Suprapubic skin (tissue), 4 donors: ENCODE results near the gene PRR11. TPM values are rescaled to one million over a fixed set of nuclear protein-coding genes. Genes with fewer than 3 reads are reported as not detected.
"Not testable (repeated sequence)": the region's sequence is repeated elsewhere in the genome, so short reads cannot be mapped to it uniquely, and the experiment has no call there.

Experiments used
- DNase-seq, 2 donors: peaks; one replicate each; pipeline ENCODE4 v3.0.0-alpha.2; 2019; ENCODE audit warnings: low spot score in 2 of 2
- H3K27ac ChIP-seq: fragments of 200-600 bp; sonication (generic); one replicate; pipeline ENCODE4 v1.5.1; 2019
- H3K27me3 ChIP-seq: fragments of 200-600 bp; sonication (generic); one replicate; pipeline ENCODE4 v1.5.1; 2019
- H3K36me3 ChIP-seq: fragments of 200-600 bp; sonication (generic); one replicate; pipeline ENCODE4 v1.5.1; 2019
- H3K4me1 ChIP-seq: fragments of 200-600 bp; sonication (generic); one replicate; pipeline ENCODE4 v1.5.1; 2019
- H3K4me3 ChIP-seq: fragments of 200-600 bp; sonication (generic); one replicate; pipeline ENCODE4 v1.5.1; 2019; ENCODE audit warnings: mild to moderate bottlenecking
- H3K9me3 ChIP-seq: fragments of 200-600 bp; sonication (generic); one replicate; pipeline ENCODE4 v1.5.1; 2019
- CTCF ChIP-seq, 2 donors: fragments of 200-600 bp in 1 of 2; fragments of 450-650 bp in 1 of 2; sonication (generic) in 1 of 2; IDR thresholded peaks; one replicate each; pipeline ENCODE4 v1.5.1; 2016 to 2019; ENCODE audit warnings: antibody characterized with exemption in 2 of 2, mild to moderate bottlenecking in 1 of 2, moderate library complexity in 1 of 2
- EP300 ChIP-seq: sonication (generic); formaldehyde crosslinking; IDR thresholded peaks from one replicate; pipeline ENCODE4 v1.6.1; 2017; ENCODE audit warnings: antibody characterized with exemption
- POLR2A ChIP-seq, 2 donors: fragments of 450-650 bp; IDR thresholded peaks; one replicate each; pipeline ENCODE4 v1.6.1; 2017; ENCODE audit warnings: antibody characterized with exemption in 2 of 2, mild to moderate bottlenecking in 2 of 2, moderate library complexity in 2 of 2
- POLR2AphosphoS5 ChIP-seq, 3 donors: sonication (generic); formaldehyde crosslinking; IDR thresholded peaks; one replicate each; pipeline ENCODE4 v1.6.1; 2017; ENCODE audit warnings: antibody characterized with exemption in 3 of 3
- WGBS: methylation state at CpG from one replicate; pipeline ENCODE4 v1.1.5; 2018; 5-methylcytosine and 5-hydroxymethylcytosine counted together
- total RNA-seq, 4 donors: library from RNA; depleted of rRNA; stranded (reverse); fragments of >200 nt; gene quantifications; one replicate each; pipeline ENCODE4 v1.1.0, GENCODE V29; 2016

The PRR11 gene
- total RNA-seq, 4 donors from 2014 or later, result 2.8 to 7.0 (median 4.4) TPM

GRCh38 chr17:59178266-59178985 lies 22.9 kb downstream of the PRR11 start:
- Histone ChIP-seq H3K4me3 (no peak overlapping the region), H3K27me3 (no peaks in the 10 kb centered on the region), H3K4me1 (no peaks in the 10 kb centered on the region), H3K27ac (no peak overlapping the region), H3K9me3 (no peaks in the 10 kb centered on the region), H3K36me3 (no peaks in the 10 kb centered on the region)
- WGBS, result 82% methylated on average over 7 of the region's 7 CpGs
- DNase-seq, result no peak
- TF ChIP-seq EP300 (no peak), CTCF (IDR thresholded peaks at IDR 0.05) (no peak), POLR2AphosphoS5 (IDR thresholded peaks at IDR 0.05) (no peak)

- not testable (repeated sequence) for H3K27me3 ChIP-seq, H3K27ac ChIP-seq, DNase-seq, H3K4me3 ChIP-seq, H3K9me3 ChIP-seq, H3K4me1 ChIP-seq, H3K36me3 ChIP-seq
- WGBS, result 90% methylated on average over 11 of the region's 11 CpGs
Observed at GRCh38 chr17:59179601-59180000, 24.1 kb downstream of the PRR11 start.

GRCh38 chr17:59180626-59181025 lies 25.1 kb downstream of the PRR11 start:
- TF ChIP-seq POLR2A (IDR thresholded peaks at IDR 0.05), result no peak
- no peak for TF ChIP-seq EP300
- TF ChIP-seq POLR2AphosphoS5 (IDR thresholded peaks at IDR 0.05), result no peak
- TF ChIP-seq CTCF (IDR thresholded peaks at IDR 0.05), result no peak
- H3K4me3 ChIP-seq, result no peak overlapping the region
- no peaks in the 10 kb centered on the region for H3K4me1 ChIP-seq
- no peaks in the 10 kb centered on the region for H3K36me3 ChIP-seq
- WGBS, result 100% methylated on average over 9 of the region's 9 CpGs
- no peaks in the 10 kb centered on the region for H3K9me3 ChIP-seq
- H3K27me3 ChIP-seq, result no peaks in the 10 kb centered on the region
- no peak overlapping the region for H3K27ac ChIP-seq
- no peak for DNase-seq

- DNase-seq, result no peak
Observed at GRCh38 chr17:59181481-59181880, 25.9 kb downstream of the PRR11 start.

GRCh38 chr17:59185997-59186396 lies 30.5 kb downstream of the PRR11 start:
- TF ChIP-seq CTCF (IDR thresholded peaks at IDR 0.05) (no peak), EP300 (no peak), POLR2A (IDR thresholded peaks at IDR 0.05) (no peak), POLR2AphosphoS5 (IDR thresholded peaks at IDR 0.05) (no peak)
- no peaks in the 10 kb centered on the region for H3K4me1 ChIP-seq
- H3K36me3 ChIP-seq, result no peaks in the 10 kb centered on the region
- H3K27ac ChIP-seq, result no peak overlapping the region
- no peaks in the 10 kb centered on the region for H3K27me3 ChIP-seq
- DNase-seq, result no peak
- H3K9me3 ChIP-seq, result no peaks in the 10 kb centered on the region
- H3K4me3 ChIP-seq, result no peak overlapping the region

More at GRCh38 chr17:59181481-59181880, 25.9 kb downstream of the PRR11 start:
- Histone ChIP-seq H3K9me3 (no peaks in the 10 kb centered on the region), H3K27ac (no peak overlapping the region), H3K4me1 (no peaks in the 10 kb centered on the region), H3K4me3 (no peak overlapping the region), H3K36me3 (no peaks in the 10 kb centered on the region), H3K27me3 (no peaks in the 10 kb centered on the region)
- 98% methylated on average over 9 of the region's 9 CpGs for WGBS
- TF ChIP-seq POLR2AphosphoS5 (IDR thresholded peaks at IDR 0.05) (no peak), EP300 (no peak), POLR2A (IDR thresholded peaks at IDR 0.05) (no peak), CTCF (IDR thresholded peaks at IDR 0.05) (no peak)

GRCh38 chr17:59186850-59187249 lies 31.3 kb downstream of the PRR11 start:
- H3K4me3 ChIP-seq, result no peak overlapping the region
- no peaks in the 10 kb centered on the region for H3K36me3 ChIP-seq
- H3K27me3 ChIP-seq, result no peaks in the 10 kb centered on the region
- no peak overlapping the region for H3K27ac ChIP-seq
- no peaks in the 10 kb centered on the region for H3K9me3 ChIP-seq
- TF ChIP-seq CTCF (IDR thresholded peaks at IDR 0.05), result no peak
- TF ChIP-seq POLR2A (IDR thresholded peaks at IDR 0.05), result no peak
- TF ChIP-seq EP300, result no peak
- no peak for TF ChIP-seq POLR2AphosphoS5 (IDR thresholded peaks at IDR 0.05)
- H3K4me1 ChIP-seq, result no peaks in the 10 kb centered on the region
- DNase-seq, result no peak
- WGBS, result 100% methylated on average over 3 of the region's 3 CpGs
